H1 (cell line): Measurements from ENCODE around the gene KLK12. TPM values are rescaled to one million over a fixed set of nuclear protein-coding genes. Genes with fewer than 3 reads are reported as not detected.
A peak's percentile ranks its signal among the peaks of the same experiment; 100 is the strongest.

ENCODE experiments used
- CEBPB ChIP-seq: IDR thresholded peaks from 2 replicates; pipeline ENCODE4 v1.6.1; 2012; ENCODE audit warnings: low read depth, low read length
- CHD1 ChIP-seq: IDR thresholded peaks from 2 replicates; pipeline ENCODE4 v1.6.1; 2012; ENCODE audit warnings: low read depth, low read length, improper control_type of control experiment
- CHD7 ChIP-seq: fragments of 300-600 bp; sonication (generic); IDR thresholded peaks from 2 replicates; pipeline ENCODE4 v1.7.1; 2012; ENCODE audit warnings: low read length, moderate library complexity, mild to moderate bottlenecking, inconsistent platforms; ENCODE audit not compliant: insufficient replicate concordance
- GABPA ChIP-seq: IDR thresholded peaks from 2 replicates; pipeline ENCODE4 v1.6.1; 2011; ENCODE audit warnings: mild to moderate bottlenecking, low read length, moderate library complexity, borderline replicate concordance; ENCODE audit not compliant: insufficient read depth
- GTF2F1 ChIP-seq: IDR thresholded peaks from 2 replicates; pipeline ENCODE4 v1.6.1; 2012; ENCODE audit warnings: low read depth, low read length, improper control_type of control experiment, borderline replicate concordance
- KDM5A ChIP-seq: fragments of 200-600 bp; IDR thresholded peaks from 2 replicates; pipeline ENCODE4 v1.7.1; 2012; ENCODE audit warnings: mild to moderate bottlenecking, low read length, inconsistent platforms, mixed read lengths
- MAX ChIP-seq: IDR thresholded peaks from 2 replicates; pipeline ENCODE4 v1.6.1; 2012; ENCODE audit warnings: inconsistent platforms
- SIX5 ChIP-seq: IDR thresholded peaks from 2 replicates; pipeline ENCODE4 v1.6.1; 2011; ENCODE audit warnings: mild to moderate bottlenecking, low read depth, low read length
- SP2 ChIP-seq: IDR thresholded peaks from 2 replicates; pipeline ENCODE4 v1.6.1; 2012; ENCODE audit warnings: mild to moderate bottlenecking, low read length, inconsistent platforms
- SRF ChIP-seq: IDR thresholded peaks from 2 replicates; pipeline ENCODE4 v1.6.1; 2011; ENCODE audit warnings: mild to moderate bottlenecking, low read depth, low read length, moderate library complexity
- polyA plus RNA-seq, 7 experiments: library from polyadenylated mRNA; depleted of rRNA in 3 of 7; stranded (reverse) in 5 of 7; unstranded in 2 of 7; fragments of >200 nt in 5 of 7; fragments of 200-250 nt in 2 of 7; gene quantifications; 1 replicate in 5 of 7; 2 replicates in 1 of 7; 4 replicates in 1 of 7; pipeline versions ENCODE4 v1.2.1 to v1.2.3, GENCODE V29; 2011 to 2013; ENCODE audit warnings: missing spikeins in 2 of 7, mixed read lengths in 2 of 7
- total RNA-seq: library from RNA; stranded (reverse); fragmentation: NEBNext Ultra II Directional; extraction: Animal tissue kit (Norgen Biotek cat#: 25700); gene quantifications from 2 replicates; pipeline ENCODE4 v1.2.1, GENCODE V29; 2021

KLK12 gene
- total and polyA plus RNA-seq, 2 of the 8 experiments (the other 6 are each of a cell fraction or from before 2014, with no cell fraction given): 0.24 TPM; not detected in 1

GRCh38 chr19:51016798-51017683 is 17.8 kb downstream of the KLK12 start (continued):
- TF ChIP-seq GTF2F1 (no peak), CEBPB (no peak), CHD7 (no peak), SIX5 (no peak), SRF (no peak), KDM5A (no peak), SP2 (no peak), CHD1 (no peak), GABPA (no peak; the same call in 1 of the 2 replicates), MAX (peak; percentile 53; the same call in 1 of the 2 replicates)
